ENCODE results near the gene FGF22.

FGF22 gene

DNA sequence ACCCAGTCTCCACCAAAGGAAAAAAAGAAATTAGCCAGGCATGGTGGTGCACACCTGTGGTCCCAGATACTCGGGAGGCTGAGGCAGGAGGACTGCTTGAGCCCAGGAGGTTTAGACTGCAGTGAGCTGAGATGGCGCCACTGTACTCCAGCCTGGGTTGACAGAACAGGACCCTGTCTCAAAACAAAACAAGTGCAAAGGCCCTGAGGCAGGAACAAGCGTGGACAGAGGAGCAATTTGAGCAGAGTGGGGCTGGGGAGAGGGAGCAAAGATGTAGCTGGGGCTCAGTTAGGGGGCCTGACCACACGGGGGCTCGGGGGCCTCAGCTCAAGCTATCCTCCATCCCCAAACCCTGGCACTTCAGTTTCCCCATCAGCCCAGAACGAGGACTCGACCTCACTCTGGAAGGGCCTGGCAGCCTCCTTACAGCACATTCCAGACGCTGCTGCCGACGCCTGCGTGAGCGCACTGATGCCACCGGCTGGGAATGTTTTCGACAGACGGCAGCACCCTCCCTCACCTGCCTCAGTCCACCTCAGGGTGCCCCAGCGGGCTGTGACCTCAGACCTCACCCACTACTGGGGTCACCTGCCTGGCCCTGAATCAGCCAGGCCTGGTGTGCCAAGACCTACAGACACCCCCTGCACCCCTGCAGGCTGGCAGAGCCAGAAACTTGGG lies 4.6 kb upstream of the FGF22 start:
- TF ChIP-seq, protein P1, sequence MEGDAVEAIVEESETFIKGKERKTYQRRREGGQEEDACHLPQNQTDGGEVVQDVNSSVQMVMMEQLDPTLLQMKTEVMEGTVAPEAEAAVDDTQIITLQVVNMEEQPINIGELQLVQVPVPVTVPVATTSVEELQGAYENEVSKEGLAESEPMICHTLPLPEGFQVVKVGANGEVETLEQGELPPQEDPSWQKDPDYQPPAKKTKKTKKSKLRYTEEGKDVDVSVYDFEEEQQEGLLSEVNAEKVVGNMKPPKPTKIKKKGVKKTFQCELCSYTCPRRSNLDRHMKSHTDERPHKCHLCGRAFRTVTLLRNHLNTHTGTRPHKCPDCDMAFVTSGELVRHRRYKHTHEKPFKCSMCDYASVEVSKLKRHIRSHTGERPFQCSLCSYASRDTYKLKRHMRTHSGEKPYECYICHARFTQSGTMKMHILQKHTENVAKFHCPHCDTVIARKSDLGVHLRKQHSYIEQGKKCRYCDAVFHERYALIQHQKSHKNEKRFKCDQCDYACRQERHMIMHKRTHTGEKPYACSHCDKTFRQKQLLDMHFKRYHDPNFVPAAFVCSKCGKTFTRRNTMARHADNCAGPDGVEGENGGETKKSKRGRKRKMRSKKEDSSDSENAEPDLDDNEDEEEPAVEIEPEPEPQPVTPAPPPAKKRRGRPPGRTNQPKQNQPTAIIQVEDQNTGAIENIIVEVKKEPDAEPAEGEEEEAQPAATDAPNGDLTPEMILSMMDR (conservative IDR thresholded peaks at IDR 0.05) = no peak
- H3K27ac ChIP-seq = no peak overlapping the region

DNA sequence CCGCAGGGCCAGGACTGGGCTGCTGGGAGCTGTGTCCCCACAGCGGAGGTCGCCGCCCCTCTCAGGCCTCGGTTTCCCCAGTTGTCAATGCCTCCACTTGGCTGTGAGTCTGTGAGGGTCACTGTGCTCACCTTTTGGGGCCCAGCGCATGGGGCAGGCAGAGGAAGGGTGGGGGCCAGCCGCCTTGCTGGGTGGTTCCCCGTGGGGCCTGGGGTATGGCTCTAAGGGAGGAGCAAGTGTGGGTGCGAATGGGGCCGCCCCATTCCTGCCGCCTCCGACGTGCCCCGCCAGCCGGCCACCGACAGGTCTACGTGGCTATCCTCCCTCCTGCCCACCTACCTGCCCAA lies 800 bp upstream of the FGF22 start:
- no peak overlapping the region for H3K27ac ChIP-seq
- TF ChIP-seq, protein P1 (conservative IDR thresholded peaks at IDR 0.05) = no peak

DNA sequence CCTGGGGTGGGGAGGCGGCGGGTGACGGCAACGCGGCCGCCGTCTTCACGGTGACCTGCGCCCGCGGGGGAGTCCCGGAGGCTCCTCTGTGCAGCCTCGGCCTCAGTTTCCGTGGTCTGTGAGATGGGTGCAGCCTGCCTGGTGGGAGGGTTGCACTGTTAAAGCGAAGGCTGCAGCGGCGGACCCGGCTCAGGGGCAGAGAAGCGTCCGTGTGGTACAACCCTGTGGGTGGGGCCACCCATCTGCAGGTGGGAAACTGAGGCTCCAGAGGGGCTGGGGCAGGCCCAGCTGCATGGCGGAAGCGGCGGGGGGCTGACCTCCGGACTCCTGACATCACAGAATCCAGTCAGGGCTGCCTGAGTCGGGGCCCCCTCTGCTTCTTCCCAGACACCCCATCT lies 481 bp downstream of the FGF22 start:
- TF ChIP-seq, protein P1 (conservative IDR thresholded peaks at IDR 0.05) = no peak
- peak overlapping the region; percentile 23; the same call in 1 of the 2 replicates for H3K27ac ChIP-seq

DNA sequence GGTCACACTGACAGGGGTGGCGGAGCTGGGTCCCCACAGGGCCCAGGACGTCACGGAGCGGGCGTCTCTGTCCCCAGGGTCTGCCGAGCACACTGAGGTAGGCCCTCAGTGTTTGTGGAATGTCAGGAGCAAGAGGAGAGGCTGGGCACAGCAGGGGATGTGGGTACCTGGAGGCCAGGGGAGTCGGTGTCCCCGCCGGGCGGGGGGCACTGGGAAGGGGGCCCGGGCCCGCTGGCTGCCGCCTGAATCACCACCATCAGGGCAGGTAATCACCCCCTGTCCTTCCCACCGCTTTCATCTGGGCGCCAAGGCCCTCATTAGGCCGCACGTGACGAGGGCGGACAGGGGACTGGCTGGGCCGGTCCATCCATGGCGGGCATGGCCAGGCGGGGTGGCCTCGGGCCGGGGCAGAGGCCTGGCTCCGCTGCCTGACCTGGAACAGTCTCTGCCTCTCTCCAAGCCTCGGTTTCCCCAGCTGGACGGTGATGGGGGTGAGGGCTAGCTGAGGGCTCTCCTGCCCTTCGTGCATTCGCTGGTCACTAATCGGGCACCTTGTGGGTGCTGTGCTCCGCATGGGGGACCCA lies 1.0 kb downstream of the FGF22 start:
- TF ChIP-seq, protein P1 (conservative IDR thresholded peaks at IDR 0.05) = no peak
- no peak overlapping the region for H3K27ac ChIP-seq

DNA sequence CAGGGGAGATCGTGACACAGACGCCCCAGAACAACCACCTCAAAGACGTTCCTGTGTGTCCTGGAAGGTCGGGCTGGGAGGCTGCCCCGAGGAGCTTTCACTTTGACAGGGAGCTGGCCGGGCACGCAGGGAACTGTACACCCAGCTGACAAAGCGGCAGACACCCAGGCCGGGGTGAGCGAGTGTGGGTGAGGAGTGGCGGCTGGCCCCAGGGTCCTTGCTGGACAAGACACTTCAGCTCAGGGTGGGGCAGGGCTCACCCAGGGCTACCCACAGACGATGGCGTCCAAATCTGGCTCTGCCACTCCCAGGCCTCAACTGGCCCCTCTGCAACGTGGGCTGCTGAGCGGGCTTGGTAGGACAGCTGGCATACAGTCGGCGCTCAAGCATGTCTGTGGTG lies 2.0 kb downstream of the FGF22 start:
- TF ChIP-seq, protein P1 (conservative IDR thresholded peaks at IDR 0.05) = no peak
- no peak overlapping the region for H3K27ac ChIP-seq

DNA sequence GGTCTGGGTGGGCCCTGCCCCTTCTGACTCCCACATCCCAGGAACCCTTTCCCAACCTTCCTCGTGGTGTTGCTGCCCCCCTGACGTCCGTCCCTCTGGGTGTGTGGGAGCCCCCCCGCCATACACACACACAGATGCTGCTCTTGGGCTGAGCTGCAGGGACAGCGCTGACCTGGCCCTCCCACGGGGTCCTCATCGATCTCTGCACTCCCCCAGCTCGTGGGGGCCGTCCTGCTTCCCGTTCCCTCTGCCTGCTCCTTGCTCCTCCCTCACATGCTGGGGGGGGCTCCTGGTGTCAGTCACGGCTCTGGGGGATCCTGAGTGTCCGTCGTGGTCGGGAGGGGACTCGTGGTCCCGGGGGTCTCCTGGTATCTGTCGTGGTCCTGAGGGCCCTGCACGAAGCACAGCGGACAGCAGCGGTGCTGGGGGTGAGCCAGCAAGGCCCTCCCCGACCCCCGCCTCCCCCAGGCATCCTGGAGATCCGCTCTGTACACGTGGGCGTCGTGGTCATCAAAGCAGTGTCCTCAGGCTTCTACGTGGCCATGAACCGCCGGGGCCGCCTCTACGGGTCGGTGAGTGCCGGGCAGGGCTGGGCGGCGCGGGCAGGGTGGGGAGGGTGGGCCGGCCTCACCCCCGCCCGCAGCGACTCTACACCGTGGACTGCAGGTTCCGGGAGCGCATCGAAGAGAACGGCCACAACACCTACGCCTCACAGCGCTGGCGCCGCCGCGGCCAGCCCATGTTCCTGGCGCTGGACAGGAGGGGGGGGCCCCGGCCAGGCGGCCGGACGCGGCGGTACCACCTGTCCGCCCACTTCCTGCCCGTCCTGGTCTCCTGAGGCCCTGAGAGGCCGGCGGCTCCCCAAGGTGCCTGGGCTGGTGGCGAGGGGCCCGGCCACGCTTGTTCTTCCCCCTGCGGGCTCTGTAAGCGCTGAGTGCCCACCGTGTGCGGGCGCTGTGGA lies 3.4 kb downstream of the FGF22 start:
- TF ChIP-seq, protein P1 (conservative IDR thresholded peaks at IDR 0.05) = no peak
- no peak overlapping the region for H3K27ac ChIP-seq

DNA sequence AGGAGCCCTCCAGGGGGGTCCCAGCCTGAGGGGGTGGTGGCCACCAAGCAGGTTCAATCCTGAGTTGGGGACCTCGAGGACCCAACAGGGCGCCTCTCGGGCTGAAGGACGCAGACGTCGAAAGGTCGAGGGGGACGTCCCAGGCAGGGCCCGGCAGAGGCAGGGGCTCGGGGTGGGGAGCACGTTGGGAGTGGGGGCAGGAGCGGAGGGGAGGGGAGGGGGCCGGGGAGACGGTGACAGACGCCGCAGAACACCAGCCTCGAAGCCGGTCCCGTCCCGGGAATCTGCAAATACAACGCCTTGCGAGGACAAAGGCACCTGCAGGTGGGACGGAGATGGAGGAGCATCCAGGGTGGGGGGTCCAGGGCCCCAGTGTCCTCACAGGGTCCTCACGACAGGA lies 4.1 kb downstream of the FGF22 start:
- no peak overlapping the region for H3K27ac ChIP-seq
- TF ChIP-seq, protein P1 (conservative IDR thresholded peaks at IDR 0.05) = no peak
